Parathyroid adenoma (tissue), 2 donors: Measurements from ENCODE around the gene RBPMS2.

ENCODE experiments used
- H2AFZ ChIP-seq: fragments of 300-600 bp; sonication (generic); one replicate; pipeline ENCODE4 v1.7.0; 2017; ENCODE audit warnings: antibody characterized with exemption, mild to moderate bottlenecking
- H3K27ac ChIP-seq: fragments of 300-600 bp; sonication (generic); one replicate; pipeline ENCODE4 v1.7.0; 2017
- H3K27me3 ChIP-seq: fragments of 300-600 bp; sonication (generic); one replicate; pipeline ENCODE4 v1.7.0; 2017; ENCODE audit warnings: low read length; ENCODE audit not compliant: control insufficient read depth, insufficient read depth
- H3K36me3 ChIP-seq: fragments of 300-600 bp; sonication (generic); one replicate; pipeline ENCODE4 v1.7.0; 2017; ENCODE audit warnings: low read length; ENCODE audit not compliant: control insufficient read depth, insufficient read depth
- H3K4me1 ChIP-seq: fragments of 300-600 bp; sonication (generic); one replicate; pipeline ENCODE4 v1.7.0; 2017; ENCODE audit warnings: control low read depth
- H3K4me2 ChIP-seq: fragments of 300-600 bp; sonication (generic); one replicate; pipeline ENCODE4 v1.7.0; 2017; ENCODE audit warnings: low read length
- H3K4me3 ChIP-seq: fragments of 300-600 bp; sonication (generic); one replicate; pipeline ENCODE4 v1.7.0; 2017; ENCODE audit warnings: low read depth, low read length
- H3K79me2 ChIP-seq: fragments of 300-600 bp; sonication (generic); one replicate; pipeline ENCODE4 v1.7.0; 2017; ENCODE audit warnings: control low read depth
- H3K9ac ChIP-seq: fragments of 300-600 bp; sonication (generic); one replicate; pipeline ENCODE4 v1.7.0; 2017; ENCODE audit warnings: mild to moderate bottlenecking
- H3K9me3 ChIP-seq: fragments of 300-600 bp; sonication (generic); one replicate; pipeline ENCODE4 v1.7.0; 2017; ENCODE audit warnings: low read length; ENCODE audit not compliant: control insufficient read depth
- TF ChIP-seq, protein P1 (sequence below): fragments of 300-600 bp; sonication (generic); IDR thresholded peaks from one replicate; pipeline ENCODE4 v1.7.0; 2017; ENCODE audit warnings: antibody characterized with exemption, mild to moderate bottlenecking
- donor health status: primary hyperparathyroidism.

Gene RBPMS2

DNA sequence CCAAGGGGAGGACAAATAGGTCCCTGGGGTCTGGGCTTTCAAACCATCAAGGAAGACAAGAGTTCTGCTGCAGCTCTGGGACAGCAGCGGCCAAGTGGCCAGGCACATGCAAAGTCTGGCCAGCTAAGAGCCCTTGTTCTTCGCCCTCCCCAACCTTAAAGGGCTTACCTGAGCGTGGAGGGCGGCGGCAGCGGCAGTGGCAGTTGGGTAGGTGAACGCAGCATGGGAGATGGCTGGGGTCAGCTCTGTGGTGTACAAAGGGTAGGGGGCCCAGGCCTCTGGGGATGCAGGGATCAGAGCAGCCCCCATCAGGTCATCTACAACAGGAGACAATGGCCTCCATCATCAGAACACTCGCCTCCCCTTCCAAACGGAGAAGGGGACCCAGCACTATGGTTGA, 27.1 kb downstream of the RBPMS2 start:
- Histone ChIP-seq H2AFZ (no peak overlapping the region), H3K9me3 (no peaks in the 10 kb centered on the region), H3K27ac (no peak overlapping the region), H3K79me2 (no peaks in the 10 kb centered on the region), H3K27me3 (no peaks in the 10 kb centered on the region), H3K4me1 (no peaks in the 10 kb centered on the region), H3K4me3 (no peak overlapping the region), H3K9ac (no peak overlapping the region), H3K4me2 (no peak overlapping the region), H3K36me3 (no peaks in the 10 kb centered on the region)
- TF ChIP-seq, protein P1, sequence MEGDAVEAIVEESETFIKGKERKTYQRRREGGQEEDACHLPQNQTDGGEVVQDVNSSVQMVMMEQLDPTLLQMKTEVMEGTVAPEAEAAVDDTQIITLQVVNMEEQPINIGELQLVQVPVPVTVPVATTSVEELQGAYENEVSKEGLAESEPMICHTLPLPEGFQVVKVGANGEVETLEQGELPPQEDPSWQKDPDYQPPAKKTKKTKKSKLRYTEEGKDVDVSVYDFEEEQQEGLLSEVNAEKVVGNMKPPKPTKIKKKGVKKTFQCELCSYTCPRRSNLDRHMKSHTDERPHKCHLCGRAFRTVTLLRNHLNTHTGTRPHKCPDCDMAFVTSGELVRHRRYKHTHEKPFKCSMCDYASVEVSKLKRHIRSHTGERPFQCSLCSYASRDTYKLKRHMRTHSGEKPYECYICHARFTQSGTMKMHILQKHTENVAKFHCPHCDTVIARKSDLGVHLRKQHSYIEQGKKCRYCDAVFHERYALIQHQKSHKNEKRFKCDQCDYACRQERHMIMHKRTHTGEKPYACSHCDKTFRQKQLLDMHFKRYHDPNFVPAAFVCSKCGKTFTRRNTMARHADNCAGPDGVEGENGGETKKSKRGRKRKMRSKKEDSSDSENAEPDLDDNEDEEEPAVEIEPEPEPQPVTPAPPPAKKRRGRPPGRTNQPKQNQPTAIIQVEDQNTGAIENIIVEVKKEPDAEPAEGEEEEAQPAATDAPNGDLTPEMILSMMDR: no peak

- Histone ChIP-seq H3K4me1 (no peaks in the 10 kb centered on the region), H3K9ac (no peak overlapping the region), H3K4me2 (no peak overlapping the region), H3K9me3 (no peaks in the 10 kb centered on the region), H3K79me2 (no peaks in the 10 kb centered on the region), H3K27me3 (no peaks in the 10 kb centered on the region), H2AFZ (no peak overlapping the region), H3K4me3 (no peak overlapping the region), H3K36me3 (no peaks in the 10 kb centered on the region), H3K27ac (no peak overlapping the region)
- TF ChIP-seq, protein P1: no peak
Observed at GRCh38 chr15:64747578-64747977, 27.8 kb downstream of the RBPMS2 start.

DNA sequence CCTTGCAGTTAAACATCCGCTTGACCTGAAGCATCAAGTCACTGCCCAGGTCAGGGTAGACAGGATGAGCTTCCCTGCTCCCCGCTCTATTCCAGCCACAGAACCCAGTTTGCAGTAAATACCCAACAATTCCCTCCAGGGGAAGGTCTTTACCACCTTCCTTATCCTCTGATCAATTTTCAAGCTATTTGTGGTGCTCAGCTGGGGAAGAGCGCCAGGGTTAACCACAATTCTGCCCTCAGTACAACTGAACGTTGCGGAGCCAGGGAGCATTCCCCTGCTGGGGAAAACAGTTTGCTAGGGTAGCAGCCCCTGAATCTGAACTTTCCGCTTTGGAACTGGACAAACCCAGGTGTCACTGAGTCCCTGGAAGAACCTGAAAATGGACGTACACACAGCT, 28.5 kb downstream of the RBPMS2 start:
- Histone ChIP-seq H3K4me1 (no peaks in the 10 kb centered on the region), H3K79me2 (no peaks in the 10 kb centered on the region), H3K4me3 (no peak overlapping the region), H3K9me3 (no peaks in the 10 kb centered on the region), H3K4me2 (no peak overlapping the region), H3K9ac (no peak overlapping the region), H3K27me3 (no peaks in the 10 kb centered on the region), H3K27ac (no peak overlapping the region), H3K36me3 (no peaks in the 10 kb centered on the region), H2AFZ (no peak overlapping the region)
- TF ChIP-seq, protein P1: no peak

GRCh38 chr15:64746356-64746755, 29.0 kb downstream of the RBPMS2 start:
- Histone ChIP-seq H3K27ac (no peak overlapping the region), H3K9me3 (no peaks in the 10 kb centered on the region), H3K4me2 (no peak overlapping the region), H3K4me1 (no peaks in the 10 kb centered on the region), H3K79me2 (no peaks in the 10 kb centered on the region), H3K36me3 (no peaks in the 10 kb centered on the region), H3K4me3 (no peak overlapping the region), H3K9ac (no peak overlapping the region), H3K27me3 (no peaks in the 10 kb centered on the region), H2AFZ (no peak overlapping the region)
- TF ChIP-seq, protein P1: no peak

- Histone ChIP-seq H3K27ac (no peak overlapping the region), H3K4me3 (no peak overlapping the region), H3K27me3 (no peaks in the 10 kb centered on the region), H3K4me2 (no peak overlapping the region), H3K36me3 (no peaks in the 10 kb centered on the region), H3K9me3 (no peaks in the 10 kb centered on the region), H3K9ac (no peak overlapping the region), H3K4me1 (no peaks in the 10 kb centered on the region), H2AFZ (no peak overlapping the region), H3K79me2 (no peaks in the 10 kb centered on the region)
- TF ChIP-seq, protein P1: no peak
Observed at GRCh38 chr15:64743691-64744090, 31.7 kb downstream of the RBPMS2 start.
